ENCODE results near the gene IPCEF1. TPM values are rescaled to one million over a fixed set of nuclear protein-coding genes. Genes with fewer than 3 reads are reported as not detected.
"Not testable (repeated sequence)": the region's sequence is repeated elsewhere in the genome, so short reads cannot be mapped to it uniquely, and the experiment has no call there.

IPCEF1 gene
- total RNA-seq, 1 experiment from 2014 or later, result 1.9 TPM

GRCh38 chr6:154242617-154243357 is 113.8 kb downstream of the IPCEF1 start:
- no peak overlapping the region for H3K27ac Mint-ChIP-seq (ENCODE audit: unreplicated experiment)
- H3K4me1 Mint-ChIP-seq (ENCODE audit: low read depth, unreplicated experiment), result peaks cover 8% of the 10 kb centered on the region
- intact Hi-C loops (cut with micrococcal nuclease; ENCODE audit: unreplicated experiment), result no loop called here
- Histone ChIP-seq H3K4me1 (no peaks in the 10 kb centered on the region), H3K36me3 (ENCODE audit: control insufficient read depth, insufficient read depth, low read length) (no peaks in the 10 kb centered on the region), H3K27me3 (replicated peaks; ENCODE audit: control insufficient read depth, insufficient read depth, low read length) (no peaks in the 10 kb centered on the region), H3K9me3 (no peaks in the 10 kb centered on the region), H3K4me3 (ENCODE audit: low read depth, low read length) (no peak overlapping the region)
- no peak for TF ChIP-seq CTCF (IDR thresholded peaks at IDR 0.05; ENCODE audit: insufficient read depth in 1 of 2, low read depth in 1 of 2, low read length in 1 of 2, severe bottlenecking in 1 of 2, unreplicated experiment in 1 of 2)
- CTCF ChIA-PET, result no interaction called here
- H3K27me3 Mint-ChIP-seq (ENCODE audit: insufficient read depth, unreplicated experiment), result peaks cover 5% of the 10 kb centered on the region
- POLR2A ChIA-PET, result no interaction called here
- DNase-seq, result no peak
- no peaks in the 10 kb centered on the region for H3K9me3 Mint-ChIP-seq (ENCODE audit: unreplicated experiment)
- BruUV-seq (replicated peaks), result no TSS peak
- H3K36me3 Mint-ChIP-seq (ENCODE audit: insufficient read depth, unreplicated experiment), result no peaks in the 10 kb centered on the region
- no peak overlapping the region for H3K4me3 Mint-ChIP-seq (ENCODE audit: unreplicated experiment)

GRCh38 chr6:154241581-154241980 is 115.0 kb downstream of the IPCEF1 start:
- intact Hi-C loops (cut with micrococcal nuclease; ENCODE audit: unreplicated experiment), result no loop called here
- no peak for DNase-seq
- Histone ChIP-seq H3K36me3 (ENCODE audit: control insufficient read depth, insufficient read depth, low read length) (no peaks in the 10 kb centered on the region), H3K27me3 (replicated peaks; ENCODE audit: control insufficient read depth, insufficient read depth, low read length) (no peaks in the 10 kb centered on the region), H3K4me3 (ENCODE audit: low read depth, low read length) (no peak overlapping the region), H3K9me3 (no peaks in the 10 kb centered on the region), H3K4me1 (no peaks in the 10 kb centered on the region)
- Mint-ChIP-seq H3K36me3 (ENCODE audit: insufficient read depth, unreplicated experiment) (no peaks in the 10 kb centered on the region), H3K4me3 (ENCODE audit: unreplicated experiment) (no peak overlapping the region), H3K4me1 (ENCODE audit: low read depth, unreplicated experiment) (no peaks in the 10 kb centered on the region), H3K9me3 (ENCODE audit: unreplicated experiment) (no peaks in the 10 kb centered on the region), H3K27ac (ENCODE audit: unreplicated experiment) (no peak overlapping the region), H3K27me3 (ENCODE audit: insufficient read depth, unreplicated experiment) (peaks cover 4% of the 10 kb centered on the region)
- no TSS peak for BruUV-seq (replicated peaks)
- CTCF ChIA-PET, result no interaction called here
- POLR2A ChIA-PET, result no interaction called here
- TF ChIP-seq CTCF (IDR thresholded peaks at IDR 0.05; ENCODE audit: insufficient read depth in 1 of 2, low read depth in 1 of 2, low read length in 1 of 2, severe bottlenecking in 1 of 2, unreplicated experiment in 1 of 2), result no peak

GRCh38 chr6:154241061-154241460 is 115.5 kb downstream of the IPCEF1 start:
- H3K9me3 ChIP-seq; H3K4me1 ChIP-seq; H3K36me3 ChIP-seq (ENCODE audit: control insufficient read depth, insufficient read depth, low read length); intact Hi-C loops (cut with micrococcal nuclease; ENCODE audit: unreplicated experiment); H3K9me3 Mint-ChIP-seq (ENCODE audit: unreplicated experiment); H3K27me3 Mint-ChIP-seq (ENCODE audit: insufficient read depth, unreplicated experiment); CTCF ChIA-PET; H3K36me3 Mint-ChIP-seq (ENCODE audit: insufficient read depth, unreplicated experiment); POLR2A ChIA-PET; H3K27ac Mint-ChIP-seq (ENCODE audit: unreplicated experiment); DNase-seq; H3K4me3 ChIP-seq (ENCODE audit: low read depth, low read length); H3K4me1 Mint-ChIP-seq (ENCODE audit: low read depth, unreplicated experiment); H3K27me3 ChIP-seq (replicated peaks; ENCODE audit: control insufficient read depth, insufficient read depth, low read length); H3K4me3 Mint-ChIP-seq (ENCODE audit: unreplicated experiment); BruUV-seq (replicated peaks): not testable (repeated sequence)
